Activated T-cell treated with anti-CD3 and anti-CD28 coated beads for 48 hours (primary cell): ENCODE measurements around the gene CLSTN1.

Experiments used
- DNase-seq: peaks from one replicate; pipeline ENCODE4 v3.0.0-alpha.2; 2020; ENCODE audit warnings: low read depth

The CLSTN1 gene

GRCh38 chr1:9850442-9851162 is 26.8 kb upstream of the CLSTN1 start:
- DNase-seq, result no peak

- DNase-seq, result no peak
Measured at GRCh38 chr1:9849691-9850441, 26.1 kb upstream of the CLSTN1 start.

GRCh38 chr1:9848022-9848421 is 24.3 kb upstream of the CLSTN1 start:
- DNase-seq, result no peak

GRCh38 chr1:9847269-9847668 is 23.5 kb upstream of the CLSTN1 start:
- no peak for DNase-seq

GRCh38 chr1:9846611-9847171 is 22.9 kb upstream of the CLSTN1 start:
- no peak for DNase-seq

- DNase-seq, result no peak
Measured at GRCh38 chr1:9845914-9846313, 22.1 kb upstream of the CLSTN1 start.

GRCh38 chr1:9844756-9845155 is 21.0 kb upstream of the CLSTN1 start:
- no peak for DNase-seq

GRCh38 chr1:9844106-9844505 is 20.3 kb upstream of the CLSTN1 start:
- no peak for DNase-seq

GRCh38 chr1:9843576-9843945 is 19.8 kb upstream of the CLSTN1 start:
- no peak for DNase-seq

GRCh38 chr1:9842781-9843575 is 19.2 kb upstream of the CLSTN1 start:
- no peak for DNase-seq

- DNase-seq, result no peak
Measured at GRCh38 chr1:9842073-9842711, 18.4 kb upstream of the CLSTN1 start.

GRCh38 chr1:9841460-9841859 is 17.7 kb upstream of the CLSTN1 start:
- DNase-seq, result no peak

GRCh38 chr1:9840176-9840575 is 16.4 kb upstream of the CLSTN1 start:
- DNase-seq, result no peak

- no peak for DNase-seq
Measured at GRCh38 chr1:9838946-9839345, 15.2 kb upstream of the CLSTN1 start.

- no peak for DNase-seq
Measured at GRCh38 chr1:9836632-9836960, 12.8 kb upstream of the CLSTN1 start.

GRCh38 chr1:9835758-9836631 is 12.2 kb upstream of the CLSTN1 start:
- DNase-seq, result no peak

- DNase-seq, result no peak
Measured at GRCh38 chr1:9835404-9835757, 11.6 kb upstream of the CLSTN1 start.

- DNase-seq, result no peak
Measured at GRCh38 chr1:9833632-9834031, 9.9 kb upstream of the CLSTN1 start.

GRCh38 chr1:9827558-9828185 is 3.9 kb upstream of the CLSTN1 start:
- DNase-seq, result no peak

GRCh38 chr1:9826616-9827015 is 2.9 kb upstream of the CLSTN1 start:
- DNase-seq, result no peak

GRCh38 chr1:9826087-9826486 is 2.3 kb upstream of the CLSTN1 start:
- DNase-seq, result no peak
